ENCODE measurements around the gene LMO7. TPM values are rescaled to one million over a fixed set of nuclear protein-coding genes. Genes with fewer than 3 reads are reported as not detected.

LMO7 gene
- total RNA-seq, 1 experiment from 2014 or later: 11.8 TPM

- Histone ChIP-seq H3K27ac (ENCODE audit: low read length) (no peak overlapping the region), H3K9me3 (ENCODE audit: control insufficient read depth, insufficient read depth, low read depth, low read length) (no peaks in the 10 kb centered on the region), H3K27me3 (ENCODE audit: control insufficient read depth, insufficient read depth, low read length) (no peaks in the 10 kb centered on the region), H3K4me3 (ENCODE audit: low read depth in 2 of 2, low read length in 2 of 2) (no peak overlapping the region), H3K4me1 (ENCODE audit: control insufficient read depth, insufficient read depth, low read length) (no peaks in the 10 kb centered on the region), H3K36me3 (ENCODE audit: control insufficient read depth, insufficient read depth, low read length) (no peaks in the 10 kb centered on the region)
- BruUV-seq (replicated peaks): no TSS peak
- in situ Hi-C loops (cut with HindIII; ENCODE audit: low pct_unique_long_range_greater_than_20kb, low sequenced_read_pairs) (no loop called here), intact Hi-C loops (cut with micrococcal nuclease; ENCODE audit: unreplicated experiment) (no loop called here)
- ATAC-seq: no peak
- POLR2A ChIA-PET: no interaction called here
- CTCF ChIA-PET: no interaction called here
- TF ChIP-seq POLR2AphosphoS5 (IDR thresholded peaks at IDR 0.05; ENCODE audit: low read depth, low read length) (no peak), REST (IDR thresholded peaks at IDR 0.05; ENCODE audit: insufficient read depth in 1 of 2, low read depth in 2 of 2, low read length in 1 of 2) (no peak), CTCF (IDR thresholded peaks at IDR 0.05) (no peak), SIN3A (IDR thresholded peaks at IDR 0.05; ENCODE audit: borderline replicate concordance, insufficient read depth, low read depth, low read length) (no peak), TCF7L2 (IDR thresholded peaks at IDR 0.05; ENCODE audit: low read depth, low read length) (no peak)
- DNase-seq (ENCODE audit: low read depth, low spot score): no peak
Observed at GRCh38 chr13:75790198-75790970, 154.3 kb downstream of the LMO7 start.

GRCh38 chr13:75792526-75793187, 156.5 kb downstream of the LMO7 start:
- POLR2A ChIA-PET: no interaction called here
- DNase-seq (ENCODE audit: low read depth, low spot score): no peak

More at GRCh38 chr13:75792526-75793187, 156.5 kb downstream of the LMO7 start:
- Histone ChIP-seq H3K27me3 (ENCODE audit: control insufficient read depth, insufficient read depth, low read length) (no peaks in the 10 kb centered on the region), H3K36me3 (ENCODE audit: control insufficient read depth, insufficient read depth, low read length) (no peaks in the 10 kb centered on the region), H3K4me1 (ENCODE audit: control insufficient read depth, insufficient read depth, low read length) (no peaks in the 10 kb centered on the region), H3K27ac (ENCODE audit: low read length) (no peak overlapping the region), H3K9me3 (ENCODE audit: control insufficient read depth, insufficient read depth, low read depth, low read length) (no peaks in the 10 kb centered on the region), H3K4me3 (ENCODE audit: low read depth in 2 of 2, low read length in 2 of 2) (no peak overlapping the region)
- TF ChIP-seq SIN3A (IDR thresholded peaks at IDR 0.05; ENCODE audit: borderline replicate concordance, insufficient read depth, low read depth, low read length) (no peak), REST (IDR thresholded peaks at IDR 0.05; ENCODE audit: insufficient read depth in 1 of 2, low read depth in 2 of 2, low read length in 1 of 2) (no peak), POLR2AphosphoS5 (IDR thresholded peaks at IDR 0.05; ENCODE audit: low read depth, low read length) (no peak), TCF7L2 (IDR thresholded peaks at IDR 0.05; ENCODE audit: low read depth, low read length) (no peak), CTCF (IDR thresholded peaks at IDR 0.05) (no peak)
- in situ Hi-C loops (cut with HindIII; ENCODE audit: low pct_unique_long_range_greater_than_20kb, low sequenced_read_pairs): no loop called here
- CTCF ChIA-PET: no interaction called here
- intact Hi-C loops (cut with micrococcal nuclease; ENCODE audit: unreplicated experiment): no loop called here
- BruUV-seq (replicated peaks): no TSS peak
- ATAC-seq: no peak

Measured in Panc1 (cell line).